T-cell (primary cell): ENCODE measurements around the gene CDK11A. TPM values are rescaled to one million over a fixed set of nuclear protein-coding genes. Genes with fewer than 3 reads are reported as not detected.

Experiments
- ATAC-seq, 4 experiments: fragments of 200-7000 bp in 3 of 4; fragments of 150-1000 bp in 1 of 4; cut with Tn5 transposase; replicated peaks in 1 of 4; 1 replicate in 3 of 4; 2 replicates in 1 of 4; pipeline ENCODE4 v1.10.0; 2021; ENCODE audit warnings: moderate library complexity in 3 of 4, mild to moderate bottlenecking in 2 of 4, moderate number of reproducible peaks in 1 of 4
- CTCF ChIA-PET, 2 donors: fragments of 300-600 bp; sonication (Branson Sonifier 250); formaldehyde crosslinking; loops; one replicate each; lab custom pipeline; 2022; ENCODE audit warnings: antibody characterized with exemption in 2 of 2; lab: Charles Lee
- POLR2A ChIA-PET, 2 donors: fragments of 300-600 bp; sonication (Branson Sonifier 250); formaldehyde crosslinking; loops; one replicate each; lab custom pipeline; 2022; ENCODE audit warnings: antibody characterized with exemption in 2 of 2; lab: Charles Lee
- DNase-seq, 35 experiments: peaks; one replicate each; pipeline versions ENCODE4 v3.0.0 to v3.0.0-alpha.2; 2013 to 2023
- H3K27ac ChIP-seq: one replicate; pipeline ENCODE4 v1.5.1; 2013; ENCODE audit warnings: low read length
- H3K27me3 ChIP-seq, 2 experiments: replicated peaks in 1 of 2; 1 replicate in 1 of 2; 2 replicates in 1 of 2; pipeline versions ENCODE4 v1.6.1 to v1.7.0; 2013; ENCODE audit warnings: low read length in 1 of 2, mixed read lengths in 1 of 2; ENCODE audit not compliant: control insufficient read depth in 2 of 2, insufficient read depth in 2 of 2; ENCODE audit errors: extremely low read depth in 1 of 2
- H3K36me3 ChIP-seq, 2 donors: 1 replicate in 1 of 2; 2 replicates in 1 of 2; pipeline versions ENCODE4 v1.6.1 to v1.7.0; 2013; ENCODE audit warnings: low read length in 1 of 2; ENCODE audit not compliant: control insufficient read depth in 2 of 2, insufficient read depth in 1 of 2; ENCODE audit errors: extremely low read depth in 1 of 2
- H3K4me1 ChIP-seq, 2 experiments: 1 replicate in 1 of 2; 2 replicates in 1 of 2; pipeline versions ENCODE4 v1.6.1 to v1.7.0; 2013; ENCODE audit warnings: low read length in 2 of 2, mixed read lengths in 1 of 2; ENCODE audit not compliant: insufficient read depth in 2 of 2, control insufficient read depth in 1 of 2; ENCODE audit errors: extremely low read depth in 1 of 2
- H3K4me3 ChIP-seq, 2 donors: 1 replicate in 1 of 2; 2 replicates in 1 of 2; pipeline versions ENCODE4 v1.5.1 to v1.7.0; 2013; ENCODE audit warnings: mild to moderate bottlenecking in 2 of 2, low read length in 1 of 2, moderate library complexity in 1 of 2; ENCODE audit not compliant: control insufficient read depth in 1 of 2; ENCODE audit errors: extremely low read depth in 1 of 2
- H3K9me3 ChIP-seq: 2 replicates; pipeline ENCODE4 v1.7.0; 2013
- H3K27ac Mint-ChIP-seq, 2 donors: one replicate each; pipeline ENCODE4 v1.8.0; 2020 to 2021; ENCODE audit warnings: mild to moderate bottlenecking in 2 of 2, mixed read lengths in 2 of 2
- H3K27me3 Mint-ChIP-seq, 2 donors: one replicate each; pipeline ENCODE4 v1.8.0; 2021 to 2022; ENCODE audit warnings: mixed read lengths in 2 of 2
- H3K36me3 Mint-ChIP-seq: one replicate; pipeline ENCODE4 v1.8.0; 2021; ENCODE audit warnings: mixed read lengths
- H3K4me1 Mint-ChIP-seq, 3 donors: one replicate each; pipeline ENCODE4 v1.8.0; 2020 to 2022; ENCODE audit warnings: mixed read lengths in 3 of 3, mild to moderate bottlenecking in 1 of 3
- H3K4me3 Mint-ChIP-seq, 3 donors: one replicate each; pipeline ENCODE4 v1.8.0; 2020 to 2022; ENCODE audit warnings: mild to moderate bottlenecking in 3 of 3, mixed read lengths in 3 of 3, moderate library complexity in 3 of 3
- H3K9me3 Mint-ChIP-seq, 3 donors: one replicate each; pipeline ENCODE4 v1.8.0; 2020 to 2022; ENCODE audit warnings: mixed read lengths in 3 of 3
- WGBS: methylation state at CpG from one replicate; pipeline ENCODE4 v1.1.5; 2013; ENCODE audit warnings: missing lambda C conversion rate; ENCODE audit not compliant: insufficient coverage; 5-methylcytosine and 5-hydroxymethylcytosine counted together
- total RNA-seq, 35 experiments: library from RNA in 6 of 35; stranded (reverse) in 6 of 35; fragments of 120-200 nt in 1 of 35; gene quantifications; one replicate each; pipeline versions ENCODE4 v1.2.1 to v1.2.4 and lab custom pipeline; 2013 to 2026

CDK11A gene
- total RNA-seq, 5 donors from 2014 or later (not counting 1 experiment from before 2014, with no cell fraction given) = 109 to 243 (median 182) TPM

- H3K4me3 Mint-ChIP-seq = no peak overlapping the region
- CTCF ChIA-PET = no interaction called here
- ATAC-seq = no peak
- Histone ChIP-seq H3K9me3 (no peaks in the 10 kb centered on the region), H3K4me1 (no peaks in the 10 kb centered on the region), H3K36me3 (peaks cover 29 to 56% of the 10 kb centered on the region in 2 donors), H3K27ac (no peak overlapping the region), H3K27me3 (no peaks in the 10 kb centered on the region), H3K4me3 (no peak overlapping the region)
- no peak overlapping the region for H3K27ac Mint-ChIP-seq
- DNase-seq = no peak
- H3K4me1 Mint-ChIP-seq = peaks cover 0 to 5% (median 5%) of the 10 kb centered on the region in 3 donors
- no peaks in the 10 kb centered on the region for H3K27me3 Mint-ChIP-seq
- H3K36me3 Mint-ChIP-seq = peaks cover 23% of the 10 kb centered on the region
- 91% methylated on average over 13 of the region's 23 CpGs for WGBS
- no peaks in the 10 kb centered on the region for H3K9me3 Mint-ChIP-seq
- POLR2A ChIA-PET = no interaction called here
These were observed 40.8 kb upstream of the CDK11A start for GRCh38 chr1:1764876-1765470.

DNA sequence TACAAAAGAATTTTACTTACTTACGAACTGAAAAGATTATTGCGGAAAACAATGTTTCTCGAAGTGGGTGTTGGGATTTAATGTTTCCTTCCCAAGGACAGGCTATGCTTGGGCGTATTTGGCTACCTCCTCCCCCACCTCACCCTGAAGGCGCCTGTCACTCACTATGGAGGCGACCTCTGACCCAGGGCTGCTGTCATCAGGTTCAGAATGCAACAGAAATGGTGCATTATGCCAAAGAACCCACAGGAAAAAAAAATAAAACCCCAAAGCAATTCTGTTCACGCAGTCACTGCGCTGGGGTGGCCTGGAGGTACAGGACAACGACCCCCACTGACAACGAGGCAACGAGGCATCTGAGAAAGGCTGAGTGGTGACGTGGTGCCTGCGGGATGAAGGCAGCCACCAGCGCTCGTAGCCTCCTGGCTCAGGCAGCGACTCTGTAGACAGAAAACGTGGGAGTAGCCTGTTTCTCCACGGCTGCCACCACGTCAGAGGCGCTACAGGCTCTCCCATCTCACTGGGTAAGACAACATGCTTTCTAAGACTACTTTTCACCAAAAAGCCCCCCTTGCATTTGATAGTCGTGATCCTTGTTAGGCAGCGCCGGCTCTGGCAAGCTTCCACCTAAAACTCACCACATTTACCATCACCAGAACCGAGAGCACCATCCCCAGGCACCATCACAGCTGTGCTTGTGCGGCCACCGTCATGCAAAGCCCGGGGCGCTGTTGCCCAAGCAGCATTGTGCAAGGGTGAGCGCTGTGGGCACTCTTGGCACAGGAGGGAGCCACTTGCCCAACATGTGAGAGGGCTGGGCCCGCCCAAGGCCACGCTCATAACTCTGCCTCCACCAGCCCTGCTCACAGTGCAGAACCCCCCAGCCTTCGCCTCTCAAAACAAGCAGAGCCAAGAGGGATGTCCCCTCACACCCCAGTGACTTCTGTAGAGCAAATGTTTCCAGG, 39.8 kb upstream of the CDK11A start:
- peaks cover 0 to 5% (median 5%) of the 10 kb centered on the region in 3 donors for H3K4me1 Mint-ChIP-seq
- ChIA-PET POLR2A (no interaction called here), CTCF (no interaction called here)
- Histone ChIP-seq H3K4me3 (no peak overlapping the region), H3K27ac (no peak overlapping the region), H3K27me3 (no peaks in the 10 kb centered on the region), H3K36me3 (peaks cover 39 to 64% of the 10 kb centered on the region in 2 donors), H3K9me3 (no peaks in the 10 kb centered on the region), H3K4me1 (no peaks in the 10 kb centered on the region)
- H3K4me3 Mint-ChIP-seq = no peak overlapping the region
- WGBS = 96% methylated on average over 24 of the region's 32 CpGs
- peaks cover 22% of the 10 kb centered on the region for H3K36me3 Mint-ChIP-seq
- H3K27ac Mint-ChIP-seq = no peak overlapping the region
- ATAC-seq (peak; percentile 31 to 53 (median 42)), DNase-seq (peak in 6 of 35 experiments; percentile 11 to 42 (median 26))
- H3K9me3 Mint-ChIP-seq = no peaks in the 10 kb centered on the region
- H3K27me3 Mint-ChIP-seq = no peaks in the 10 kb centered on the region

- Histone ChIP-seq H3K4me1 (no peaks in the 10 kb centered on the region), H3K4me3 (no peak overlapping the region), H3K36me3 (peaks cover 45 to 66% of the 10 kb centered on the region in 2 donors), H3K27me3 (no peaks in the 10 kb centered on the region), H3K27ac (no peak overlapping the region), H3K9me3 (no peaks in the 10 kb centered on the region)
- POLR2A ChIA-PET = no interaction called here
- DNase-seq = no peak
- WGBS = 98% methylated on average over 19 of the region's 23 CpGs
- no peaks in the 10 kb centered on the region for H3K9me3 Mint-ChIP-seq
- no peak for ATAC-seq
- no peak overlapping the region for H3K27ac Mint-ChIP-seq
- CTCF ChIA-PET = no interaction called here
- peaks cover 21% of the 10 kb centered on the region for H3K36me3 Mint-ChIP-seq
- H3K4me1 Mint-ChIP-seq = peaks cover 0 to 2% (median 0%) of the 10 kb centered on the region in 3 donors
- no peak overlapping the region for H3K4me3 Mint-ChIP-seq
- H3K27me3 Mint-ChIP-seq = no peaks in the 10 kb centered on the region
These were observed 37.6 kb upstream of the CDK11A start for GRCh38 chr1:1761504-1762376.

GRCh38 chr1:1760715-1761114, 36.6 kb upstream of the CDK11A start:
- DNase-seq = no peak
- H3K27ac Mint-ChIP-seq = no peak overlapping the region

GRCh38 chr1:1760345-1760650, 36.1 kb upstream of the CDK11A start:
- no peak overlapping the region for H3K27ac Mint-ChIP-seq
- Histone ChIP-seq H3K9me3 (no peaks in the 10 kb centered on the region), H3K4me3 (no peak overlapping the region), H3K27ac (no peak overlapping the region), H3K36me3 (peaks cover 57 to 76% of the 10 kb centered on the region in 2 donors), H3K27me3 (no peaks in the 10 kb centered on the region), H3K4me1 (no peaks in the 10 kb centered on the region)
- H3K27me3 Mint-ChIP-seq = no peaks in the 10 kb centered on the region
- ATAC-seq (no peak), DNase-seq (no peak)
- no peak overlapping the region for H3K4me3 Mint-ChIP-seq
- CTCF ChIA-PET = no interaction called here
- POLR2A ChIA-PET = no interaction called here
- H3K36me3 Mint-ChIP-seq = peaks cover 23% of the 10 kb centered on the region
- H3K9me3 Mint-ChIP-seq = no peaks in the 10 kb centered on the region
- 95% methylated on average over 20 of the region's 20 CpGs for WGBS
- H3K4me1 Mint-ChIP-seq = peaks cover 0 to 2% (median 0%) of the 10 kb centered on the region in 3 donors

More at GRCh38 chr1:1760715-1761114, 36.6 kb upstream of the CDK11A start:
- H3K27me3 Mint-ChIP-seq = no peaks in the 10 kb centered on the region
- peaks cover 0 to 2% (median 0%) of the 10 kb centered on the region in 3 donors for H3K4me1 Mint-ChIP-seq
- no peak overlapping the region for H3K4me3 Mint-ChIP-seq
- ChIA-PET CTCF (no interaction called here), POLR2A (no interaction called here)
- Histone ChIP-seq H3K9me3 (no peaks in the 10 kb centered on the region), H3K4me3 (no peak overlapping the region), H3K27ac (no peak overlapping the region), H3K4me1 (no peaks in the 10 kb centered on the region), H3K36me3 (peaks cover 56 to 76% of the 10 kb centered on the region in 2 donors), H3K27me3 (no peaks in the 10 kb centered on the region)
- peaks cover 23% of the 10 kb centered on the region for H3K36me3 Mint-ChIP-seq
- no peak for ATAC-seq
- H3K9me3 Mint-ChIP-seq = no peaks in the 10 kb centered on the region
- whole genome bisulfite sequencing = 92% methylated on average over 6 of the region's 10 CpGs
